HepG2 (cell line): Measurements from ENCODE around the gene FGFR4. TPM values are rescaled to one million over a fixed set of nuclear protein-coding genes. Genes with fewer than 3 reads are reported as not detected.

Experiments
- EEA1 ChIP-seq: sonication (generic); formaldehyde crosslinking; IDR thresholded peaks from 2 replicates; pipeline ENCODE4 v1.5.1; 2020; ENCODE audit warnings: mild to moderate bottlenecking, missing genetic modification reagents, borderline replicate concordance
- RCOR2 ChIP-seq: IDR thresholded peaks from 2 replicates; pipeline ENCODE4 v1.6.1; 2016; ENCODE audit warnings: missing biosample characterization, missing genetic modification reagents
- SMAD9 ChIP-seq: sonication (generic); formaldehyde crosslinking; IDR thresholded peaks from 2 replicates; pipeline ENCODE4 v1.5.1; 2020; ENCODE audit warnings: mild to moderate bottlenecking, missing genetic modification reagents
- ZFP82 ChIP-seq: sonication (generic); formaldehyde crosslinking; IDR thresholded peaks from 2 replicates; pipeline ENCODE4 v1.5.1; 2020; ENCODE audit warnings: mild to moderate bottlenecking, missing genetic modification reagents, borderline replicate concordance
- ZHX2 ChIP-seq, 2 experiments: sonication (generic) in 1 of 2; formaldehyde crosslinking in 1 of 2; IDR thresholded peaks; 2 replicates each; pipeline versions ENCODE4 v1.6.1 to v1.9.0; 2014 to 2022; ENCODE audit warnings: antibody characterized with exemption in 1 of 2, borderline replicate concordance in 1 of 2, inconsistent platforms in 1 of 2, low read depth in 1 of 2, missing genetic modification reagents in 1 of 2
- ZNF414 ChIP-seq: sonication (generic); formaldehyde crosslinking; IDR thresholded peaks from 2 replicates; pipeline ENCODE4 v1.5.0; 2020; ENCODE audit warnings: missing genetic modification reagents
- ZNF451 ChIP-seq: sonication (generic); formaldehyde crosslinking; IDR thresholded peaks from 2 replicates; pipeline ENCODE4 v1.5.0; 2020; ENCODE audit warnings: mild to moderate bottlenecking, missing genetic modification reagents
- polyA plus RNA-seq, 8 experiments: library from polyadenylated mRNA; depleted of rRNA in 3 of 8; stranded (reverse) in 7 of 8; unstranded in 1 of 8; fragments of >200 nt; fragmentation: Illumina TruSeq in 4 of 8; extraction: Trizol in 4 of 8; gene quantifications; 2 replicates each; pipeline versions ENCODE4 v1.2.1 to v1.2.3, GENCODE V29; 2011 to 2016; ENCODE audit warnings: low read depth in 4 of 8, missing spikeins in 1 of 8, mixed read lengths in 1 of 8; ENCODE audit not compliant: insufficient read depth in 1 of 8
- total RNA-seq, 5 experiments: library from RNA; depleted of rRNA; stranded (reverse); fragments of >200 nt; fragmentation: Illumina TruSeq; extraction: Trizol; gene quantifications; 2 replicates each; pipeline ENCODE4 v1.2.3, GENCODE V29; 2016; ENCODE audit warnings: low read depth in 1 of 5

FGFR4 gene
- total and polyA plus RNA-seq, 2 of the 13 experiments (the other 11 are each of a cell fraction or from before 2014, with no cell fraction given), result 129 to 219 TPM

- no peak; the same call in 1 of the 2 replicates for TF ChIP-seq ZHX2 (IDR thresholded peaks at IDR 0.05; ENCODE audit: low read depth)
- TF ChIP-seq ZHX2 (CRISPR knock-in tag; IDR thresholded peaks at IDR 0.05; ENCODE audit: borderline replicate concordance), result no peak; the same call in 1 of the 2 replicates
- peak; percentile 62; the same call in 1 of the 2 replicates for TF ChIP-seq EEA1 (CRISPR knock-in tag)
- TF ChIP-seq SMAD9, result no peak
- TF ChIP-seq RCOR2 (CRISPR knock-in tag), result no peak
- peak; percentile 95 for TF ChIP-seq ZNF414 (CRISPR knock-in tag)
- peak; percentile 78; the same call in 1 of the 2 replicates for TF ChIP-seq ZNF451 (CRISPR knock-in tag)
- peak; percentile 96; the same call in 1 of the 2 replicates for TF ChIP-seq ZFP82 (CRISPR knock-in tag)
These were observed at the start of gene FGFR4 (continued) for GRCh38 chr5:177086654-177087397.
